Fibroblast of the aortic adventitia (primary cell): Measurements from ENCODE around the gene FAM83D. TPM values are rescaled to one million over a fixed set of nuclear protein-coding genes. Genes with fewer than 3 reads are reported as not detected.

Experiments used
- DNase-seq: peaks from one replicate; pipeline ENCODE4 v3.0.0-alpha.2; 2010; ENCODE audit warnings: low read depth
- H3K4me3 ChIP-seq: 2 replicates; pipeline ENCODE4 v1.5.1; 2011; ENCODE audit warnings: low read depth, mild to moderate bottlenecking, control low read depth, low read length, moderate library complexity
- total RNA-seq: library from RNA; depleted of rRNA; stranded (reverse); fragments of >200 nt; gene quantifications from 2 replicates; pipeline ENCODE4 v1.2.3, GENCODE V29; 2012; ENCODE audit warnings: low replicate concordance
- TF ChIP-seq, protein P1 (sequence below): IDR thresholded peaks from 2 replicates; pipeline ENCODE4 v1.5.1; 2011; ENCODE audit warnings: mild to moderate bottlenecking, low read length, control low read depth, inconsistent platforms; ENCODE audit not compliant: insufficient read depth

The FAM83D gene
- total RNA-seq, 1 donor: 16.7 TPM

DNA sequence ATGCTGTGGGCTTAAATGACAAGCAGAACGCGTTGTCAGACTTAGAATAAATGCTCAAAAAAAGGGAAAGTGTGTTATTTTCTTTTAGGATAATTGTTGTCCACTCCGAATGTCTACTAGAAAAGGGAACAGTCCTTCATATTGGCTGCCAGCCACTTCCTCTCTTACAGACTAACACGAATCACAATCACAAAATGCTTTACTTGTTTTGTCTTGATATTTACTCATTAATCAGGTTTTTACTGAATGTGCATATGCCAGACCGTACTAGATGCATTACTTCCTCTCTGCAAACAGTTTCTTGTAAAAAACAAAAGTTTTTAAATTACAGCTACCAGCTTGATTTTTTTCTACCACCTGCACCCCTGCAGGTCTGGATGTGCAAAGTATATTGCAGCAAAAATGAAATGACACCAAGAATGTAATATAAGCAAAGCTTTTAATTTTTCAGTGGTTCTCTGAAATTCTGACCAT is 36.7 kb downstream of the FAM83D start:
- H3K4me3 ChIP-seq: peak overlapping the region; percentile 93
- DNase-seq: no peak

DNA sequence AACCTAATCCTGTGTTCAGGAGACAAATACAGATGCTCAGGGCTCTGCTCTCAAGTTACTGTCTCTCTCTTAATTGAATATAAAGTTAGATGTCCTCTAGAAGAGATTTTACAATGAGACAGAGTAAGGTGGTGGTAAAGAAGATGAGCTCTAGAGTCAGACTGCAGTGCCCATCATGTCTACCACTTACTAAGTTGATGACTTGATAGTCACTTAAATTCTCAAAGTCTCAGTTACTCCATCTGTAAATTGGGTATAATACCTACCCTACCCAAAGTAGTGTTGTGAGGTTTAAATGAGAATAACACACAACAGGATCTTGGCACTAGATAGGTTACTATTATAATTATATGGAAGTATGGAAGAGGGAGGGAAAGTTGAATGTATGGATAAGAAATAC is 37.5 kb downstream of the FAM83D start:
- TF ChIP-seq, protein P1, sequence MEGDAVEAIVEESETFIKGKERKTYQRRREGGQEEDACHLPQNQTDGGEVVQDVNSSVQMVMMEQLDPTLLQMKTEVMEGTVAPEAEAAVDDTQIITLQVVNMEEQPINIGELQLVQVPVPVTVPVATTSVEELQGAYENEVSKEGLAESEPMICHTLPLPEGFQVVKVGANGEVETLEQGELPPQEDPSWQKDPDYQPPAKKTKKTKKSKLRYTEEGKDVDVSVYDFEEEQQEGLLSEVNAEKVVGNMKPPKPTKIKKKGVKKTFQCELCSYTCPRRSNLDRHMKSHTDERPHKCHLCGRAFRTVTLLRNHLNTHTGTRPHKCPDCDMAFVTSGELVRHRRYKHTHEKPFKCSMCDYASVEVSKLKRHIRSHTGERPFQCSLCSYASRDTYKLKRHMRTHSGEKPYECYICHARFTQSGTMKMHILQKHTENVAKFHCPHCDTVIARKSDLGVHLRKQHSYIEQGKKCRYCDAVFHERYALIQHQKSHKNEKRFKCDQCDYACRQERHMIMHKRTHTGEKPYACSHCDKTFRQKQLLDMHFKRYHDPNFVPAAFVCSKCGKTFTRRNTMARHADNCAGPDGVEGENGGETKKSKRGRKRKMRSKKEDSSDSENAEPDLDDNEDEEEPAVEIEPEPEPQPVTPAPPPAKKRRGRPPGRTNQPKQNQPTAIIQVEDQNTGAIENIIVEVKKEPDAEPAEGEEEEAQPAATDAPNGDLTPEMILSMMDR: no peak
- no peak overlapping the region for H3K4me3 ChIP-seq

More for the DNA sequence above, 36.7 kb downstream of the FAM83D start:
- TF ChIP-seq, protein P1: no peak

DNA sequence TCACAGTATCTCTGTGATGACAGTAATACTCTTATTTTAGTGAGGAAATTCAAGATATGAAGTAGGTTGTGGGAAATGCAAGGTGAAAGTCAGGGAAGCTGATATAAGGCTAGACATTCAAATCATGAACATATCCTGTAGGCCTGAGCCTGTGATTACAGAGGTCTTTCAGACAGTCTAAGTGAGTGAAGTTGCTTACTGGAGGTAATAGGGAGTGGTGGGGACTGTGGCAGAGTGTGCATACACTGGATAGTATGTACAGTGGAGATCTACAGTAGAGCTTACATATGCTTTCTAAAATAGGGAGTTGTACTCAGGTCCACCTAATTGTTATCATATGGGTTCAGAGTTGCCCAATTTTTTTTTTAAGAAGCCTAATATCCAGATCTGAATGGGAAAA is 39.0 kb downstream of the FAM83D start:
- no peak for DNase-seq
- TF ChIP-seq, protein P1: no peak
- no peak overlapping the region for H3K4me3 ChIP-seq

More for the DNA sequence above, 37.5 kb downstream of the FAM83D start:
- DNase-seq: no peak

DNA sequence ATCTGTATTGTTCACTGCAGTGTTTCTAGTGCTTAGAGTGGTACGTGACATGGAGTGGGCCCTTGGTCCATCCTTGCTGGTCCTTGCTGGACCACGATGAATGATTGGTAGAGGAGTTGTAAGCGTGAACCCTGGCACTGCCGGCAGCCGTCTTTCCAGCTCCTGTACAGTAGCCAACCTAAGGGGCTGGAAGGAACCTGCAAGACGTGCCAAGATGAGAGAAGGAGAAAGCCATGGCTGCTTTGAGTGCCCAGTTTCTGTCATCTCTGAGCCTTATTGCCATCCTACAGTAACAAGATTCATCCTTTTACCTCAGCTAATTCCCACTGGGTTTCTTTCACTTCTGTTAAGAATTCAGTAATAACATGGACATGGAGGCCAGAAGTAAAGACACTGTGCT is 41.9 kb downstream of the FAM83D start:
- TF ChIP-seq, protein P1: no peak
- no peak overlapping the region for H3K4me3 ChIP-seq
- DNase-seq: no peak

DNA sequence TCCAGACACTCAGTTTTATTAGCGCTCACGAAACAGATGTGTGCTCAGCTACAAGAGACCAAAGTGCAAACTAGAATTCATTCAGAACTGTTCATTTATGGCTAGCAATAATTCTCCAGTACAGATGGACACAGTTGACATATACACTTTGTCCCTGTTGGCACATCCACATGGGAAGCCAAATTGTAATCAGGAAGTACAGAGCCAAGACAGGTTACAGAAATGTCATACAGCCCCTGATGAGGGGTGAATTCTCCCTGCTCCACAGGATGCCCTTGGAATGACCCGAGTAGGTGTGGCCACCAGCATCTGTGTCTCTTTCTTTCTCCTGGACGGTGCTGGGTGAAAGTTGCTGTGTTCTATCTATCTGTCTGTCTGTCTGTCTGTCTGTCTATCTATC is 43.5 kb downstream of the FAM83D start:
- no peak for DNase-seq
- TF ChIP-seq, protein P1: no peak
- no peak overlapping the region for H3K4me3 ChIP-seq

DNA sequence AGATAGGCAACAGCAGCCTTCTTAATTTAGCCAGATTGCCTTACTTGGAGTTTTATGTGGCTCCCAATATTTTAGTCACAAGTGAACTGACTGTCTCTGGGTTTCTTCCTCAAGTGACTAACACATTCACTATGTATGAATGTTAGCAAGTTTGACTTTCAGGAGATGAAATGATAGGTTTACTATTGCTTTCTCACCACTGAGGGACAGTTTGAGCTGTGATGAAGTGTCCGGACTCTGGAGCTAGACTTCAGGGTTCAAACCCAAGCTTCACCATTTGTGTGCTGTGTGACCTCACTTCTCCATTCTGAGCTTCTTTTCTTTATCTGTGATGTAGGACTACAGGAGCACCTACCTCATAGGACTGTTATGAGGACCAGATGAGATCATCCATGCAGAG is 44.1 kb downstream of the FAM83D start:
- H3K4me3 ChIP-seq: no peak overlapping the region
- TF ChIP-seq, protein P1: no peak
- DNase-seq: peak; percentile 35

DNA sequence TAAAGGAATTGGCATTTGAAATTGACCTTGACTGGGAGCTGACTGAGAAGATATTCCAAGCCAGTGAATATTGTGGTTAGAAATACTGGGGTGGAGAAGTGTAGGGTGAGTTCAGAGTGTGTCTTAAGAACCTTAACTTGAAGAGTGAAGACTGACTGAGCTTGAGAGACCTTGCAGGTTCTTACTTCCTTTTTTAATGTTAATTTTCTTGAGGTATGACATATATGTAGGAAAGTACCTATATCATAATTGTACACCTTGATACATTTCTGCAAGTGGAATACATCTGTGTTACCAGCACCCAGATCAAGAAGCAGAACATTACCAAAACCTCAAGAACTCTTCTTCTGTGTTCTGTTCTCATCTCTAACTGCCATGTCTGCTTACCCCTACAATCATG is 46.9 kb downstream of the FAM83D start:
- no peak for DNase-seq
- TF ChIP-seq, protein P1: no peak
- no peak overlapping the region for H3K4me3 ChIP-seq
